BE2C (cell line): ENCODE results near the gene CAPN11.

ENCODE experiments used
- DNase-seq: peaks from one replicate; pipeline ENCODE4 v3.0.0-alpha.2; 2020
- H3K27me3 ChIP-seq: fragments of 250-450 bp; sonication (Bioruptor Pico); 2 replicates; pipeline ENCODE4 v1.5.1; 2020; ENCODE audit warnings: mild to moderate bottlenecking
- H3K36me3 ChIP-seq: fragments of 250-450 bp; sonication (Bioruptor Pico); 2 replicates; pipeline ENCODE4 v1.5.1; 2020; ENCODE audit warnings: mild to moderate bottlenecking
- H3K4me1 ChIP-seq: fragments of 250-450 bp; sonication (Bioruptor Pico); 2 replicates; pipeline ENCODE4 v1.5.1; 2020
- H3K4me3 ChIP-seq: 2 replicates; pipeline ENCODE4 v1.5.1; 2011; ENCODE audit warnings: low read depth, low read length
- H3K9me3 ChIP-seq: fragments of 250-450 bp; sonication (Bioruptor Pico); 2 replicates; pipeline ENCODE4 v1.5.1; 2020
- TF ChIP-seq, protein P1 (sequence below): IDR thresholded peaks from 2 replicates; pipeline ENCODE4 v1.5.1; 2012; ENCODE audit warnings: mild to moderate bottlenecking, low read depth, low read length

CAPN11 gene

DNA sequence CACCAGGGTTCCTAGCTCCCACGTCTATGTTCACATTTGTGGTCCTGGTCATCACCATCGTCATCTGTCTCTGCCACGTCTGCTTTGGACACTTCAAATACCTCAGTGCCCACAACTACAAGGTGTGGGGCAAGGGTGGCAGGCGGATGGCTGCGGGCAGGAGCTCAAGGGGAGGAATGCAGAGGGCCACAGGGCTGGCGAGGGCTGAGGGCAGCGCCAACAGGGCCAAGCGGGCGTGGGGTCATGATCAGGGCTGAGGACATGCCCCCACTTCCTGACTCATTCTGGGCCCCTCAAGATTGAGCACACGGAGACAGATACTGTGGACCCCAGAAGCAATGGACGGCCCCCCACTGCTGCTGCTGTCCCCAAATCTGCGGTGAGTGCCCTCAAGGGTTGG is 4.6 kb upstream of the CAPN11 start:
- no peak overlapping the region for H3K4me3 ChIP-seq
- no peaks in the 10 kb centered on the region for H3K27me3 ChIP-seq
- no peaks in the 10 kb centered on the region; the same call in 1 of the 2 replicates for H3K4me1 ChIP-seq
- no peaks in the 10 kb centered on the region for H3K36me3 ChIP-seq
- no peak for DNase-seq
- TF ChIP-seq, protein P1, sequence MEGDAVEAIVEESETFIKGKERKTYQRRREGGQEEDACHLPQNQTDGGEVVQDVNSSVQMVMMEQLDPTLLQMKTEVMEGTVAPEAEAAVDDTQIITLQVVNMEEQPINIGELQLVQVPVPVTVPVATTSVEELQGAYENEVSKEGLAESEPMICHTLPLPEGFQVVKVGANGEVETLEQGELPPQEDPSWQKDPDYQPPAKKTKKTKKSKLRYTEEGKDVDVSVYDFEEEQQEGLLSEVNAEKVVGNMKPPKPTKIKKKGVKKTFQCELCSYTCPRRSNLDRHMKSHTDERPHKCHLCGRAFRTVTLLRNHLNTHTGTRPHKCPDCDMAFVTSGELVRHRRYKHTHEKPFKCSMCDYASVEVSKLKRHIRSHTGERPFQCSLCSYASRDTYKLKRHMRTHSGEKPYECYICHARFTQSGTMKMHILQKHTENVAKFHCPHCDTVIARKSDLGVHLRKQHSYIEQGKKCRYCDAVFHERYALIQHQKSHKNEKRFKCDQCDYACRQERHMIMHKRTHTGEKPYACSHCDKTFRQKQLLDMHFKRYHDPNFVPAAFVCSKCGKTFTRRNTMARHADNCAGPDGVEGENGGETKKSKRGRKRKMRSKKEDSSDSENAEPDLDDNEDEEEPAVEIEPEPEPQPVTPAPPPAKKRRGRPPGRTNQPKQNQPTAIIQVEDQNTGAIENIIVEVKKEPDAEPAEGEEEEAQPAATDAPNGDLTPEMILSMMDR, result no peak
- H3K9me3 ChIP-seq, result no peaks in the 10 kb centered on the region

DNA sequence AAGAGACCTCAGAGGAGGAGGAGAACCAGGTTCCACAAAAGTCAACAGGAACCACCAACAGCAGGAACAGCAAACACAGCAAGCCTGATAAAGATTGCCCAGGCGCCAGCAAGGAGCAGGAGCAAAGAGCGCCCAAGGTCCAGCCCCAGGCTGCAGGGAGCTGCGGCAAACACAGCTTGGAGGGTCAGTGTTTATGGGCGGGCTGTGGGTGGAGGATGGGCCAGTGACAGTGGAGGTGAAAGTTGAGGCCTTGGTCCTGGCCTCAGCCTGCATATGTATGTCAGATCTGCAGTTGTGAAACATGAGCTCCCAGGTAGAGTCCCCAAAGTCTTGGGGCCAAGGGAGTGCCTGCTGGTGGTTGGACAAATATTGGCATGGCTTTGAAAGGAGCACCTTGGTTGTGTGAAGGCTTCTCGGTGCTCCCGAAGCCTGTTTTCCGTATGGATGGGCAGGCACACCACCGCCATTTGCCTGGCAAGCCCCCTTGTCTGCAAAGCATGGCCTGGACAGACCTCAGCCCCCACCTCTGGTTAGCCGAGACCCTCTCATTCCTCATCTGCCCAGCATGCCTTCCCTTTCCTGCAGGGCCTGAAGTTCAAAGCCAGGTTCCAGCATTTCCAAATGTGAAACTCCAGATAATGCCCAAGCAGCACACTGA is 2.0 kb upstream of the CAPN11 start:
- no peaks in the 10 kb centered on the region for H3K36me3 ChIP-seq
- no peaks in the 10 kb centered on the region for H3K9me3 ChIP-seq
- TF ChIP-seq, protein P1, result no peak
- no peak for DNase-seq
- no peaks in the 10 kb centered on the region for H3K27me3 ChIP-seq
- no peaks in the 10 kb centered on the region; the same call in 1 of the 2 replicates for H3K4me1 ChIP-seq
- no peak overlapping the region for H3K4me3 ChIP-seq

DNA sequence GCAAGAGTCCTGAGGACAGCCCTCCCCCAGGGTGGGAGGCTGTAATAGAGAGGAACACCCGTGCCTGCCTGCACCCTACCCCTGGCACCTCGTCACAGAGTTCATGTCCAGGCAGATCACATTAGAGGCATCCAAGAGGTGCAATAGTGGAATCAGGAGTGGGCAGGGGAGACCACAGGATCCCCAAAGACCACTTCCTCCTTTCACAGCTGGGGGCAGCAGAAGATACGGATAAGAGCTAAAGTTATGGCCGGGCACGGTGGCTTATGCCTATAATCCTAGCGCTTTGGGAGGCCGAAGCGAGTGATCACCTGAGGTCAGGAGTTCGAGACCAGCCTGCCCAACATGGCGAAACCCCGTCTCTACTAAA is 1.5 kb upstream of the CAPN11 start:
- DNase-seq, result no peak
- TF ChIP-seq, protein P1, result no peak
- Histone ChIP-seq H3K9me3 (no peaks in the 10 kb centered on the region), H3K4me3 (no peak overlapping the region), H3K4me1 (peaks cover 3% of the 10 kb centered on the region), H3K36me3 (no peaks in the 10 kb centered on the region), H3K27me3 (no peaks in the 10 kb centered on the region)

DNA sequence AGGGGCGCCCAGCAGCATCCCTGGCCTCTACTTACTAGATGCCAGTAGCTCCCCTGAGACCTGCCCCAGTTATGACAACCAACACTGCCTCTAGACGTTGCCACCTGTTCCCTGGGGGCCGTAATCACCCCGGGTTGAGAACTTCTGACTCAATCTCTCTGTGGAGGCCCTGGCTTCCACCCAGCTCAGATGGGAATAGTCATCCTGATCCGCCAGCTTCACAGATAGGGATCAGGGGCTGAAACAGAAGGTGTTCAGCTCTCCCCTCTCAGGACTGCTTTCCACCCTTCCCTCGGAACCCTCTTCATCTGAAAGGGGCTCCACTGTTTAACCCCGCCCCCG is 3.3 kb downstream of the CAPN11 start:
- H3K9me3 ChIP-seq, result no peaks in the 10 kb centered on the region
- H3K4me1 ChIP-seq, result peaks cover 5% of the 10 kb centered on the region
- TF ChIP-seq, protein P1, result no peak
- peak; percentile 44 for DNase-seq
- no peaks in the 10 kb centered on the region for H3K27me3 ChIP-seq
- H3K4me3 ChIP-seq, result no peak overlapping the region
- no peaks in the 10 kb centered on the region for H3K36me3 ChIP-seq

DNA sequence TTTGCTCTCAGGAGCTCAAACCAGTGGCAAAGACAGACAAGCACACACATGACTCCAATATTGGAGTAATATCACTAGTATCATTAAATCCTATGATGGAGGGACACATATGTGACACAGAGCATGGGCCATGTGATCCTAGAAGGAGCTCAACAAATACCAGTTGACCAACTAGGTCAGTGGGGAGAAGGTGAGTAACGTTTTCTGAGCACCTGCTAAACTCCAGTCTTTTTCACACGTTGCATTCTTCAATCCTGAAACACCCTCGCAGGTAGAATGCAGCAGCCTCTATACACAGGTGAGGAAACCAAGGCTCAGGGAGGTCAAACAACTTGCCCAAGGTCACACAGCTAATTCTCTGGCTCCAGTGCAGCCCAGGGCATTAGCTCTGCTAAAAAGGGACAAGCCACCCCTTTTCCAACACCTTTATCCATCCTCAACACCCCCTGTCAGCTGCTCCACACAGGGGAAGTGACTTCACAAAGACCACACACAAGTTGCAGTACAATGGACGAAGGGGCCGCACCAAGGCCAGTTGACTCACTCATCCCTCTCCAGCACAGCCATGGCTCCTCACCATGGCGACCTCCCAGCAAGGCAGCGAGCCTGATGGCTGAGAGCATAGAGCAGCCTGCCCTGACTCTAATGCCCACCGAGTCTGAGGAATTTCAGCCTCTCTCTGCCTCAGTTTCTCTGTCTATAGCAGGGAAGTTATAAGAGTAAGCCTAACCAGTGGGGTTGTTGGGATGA is 4.4 kb downstream of the CAPN11 start:
- TF ChIP-seq, protein P1, result no peak
- Histone ChIP-seq H3K27me3 (no peaks in the 10 kb centered on the region), H3K9me3 (no peaks in the 10 kb centered on the region), H3K4me3 (no peak overlapping the region), H3K4me1 (peaks cover 5% of the 10 kb centered on the region), H3K36me3 (no peaks in the 10 kb centered on the region)
- DNase-seq, result no peak

DNA sequence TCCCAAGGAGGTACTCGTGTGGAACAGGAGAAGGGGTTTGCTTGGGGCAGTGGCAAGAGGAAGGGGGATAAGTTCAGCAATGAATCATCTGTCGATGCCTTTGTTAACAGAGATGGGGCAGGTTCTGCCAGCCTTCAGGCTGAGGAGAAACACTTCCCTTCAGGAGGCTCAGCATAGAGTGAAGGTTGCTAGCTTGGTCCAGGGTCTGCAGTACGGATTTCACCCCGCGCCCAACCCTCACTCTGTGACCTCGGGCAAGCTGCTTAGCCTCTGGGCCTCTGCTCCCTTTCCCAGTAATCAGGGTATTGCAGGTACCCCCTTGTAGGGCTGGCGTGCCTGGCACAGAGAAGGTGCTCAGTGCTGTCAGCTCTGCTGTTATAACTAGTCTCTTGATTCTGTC is 7.5 kb downstream of the CAPN11 start:
- Histone ChIP-seq H3K9me3 (no peaks in the 10 kb centered on the region), H3K27me3 (no peaks in the 10 kb centered on the region), H3K36me3 (no peaks in the 10 kb centered on the region), H3K4me1 (peaks cover 5% of the 10 kb centered on the region), H3K4me3 (no peak overlapping the region)
- DNase-seq, result no peak
- TF ChIP-seq, protein P1, result no peak
